ENCODE data around the gene TMEM132C. TPM values are rescaled to one million over a fixed set of nuclear protein-coding genes. Genes with fewer than 3 reads are reported as not detected.

TMEM132C gene
- total and polyA plus RNA-seq, 2 of the 4 experiments (the other 2 are of a cell fraction) = not detected

DNA sequence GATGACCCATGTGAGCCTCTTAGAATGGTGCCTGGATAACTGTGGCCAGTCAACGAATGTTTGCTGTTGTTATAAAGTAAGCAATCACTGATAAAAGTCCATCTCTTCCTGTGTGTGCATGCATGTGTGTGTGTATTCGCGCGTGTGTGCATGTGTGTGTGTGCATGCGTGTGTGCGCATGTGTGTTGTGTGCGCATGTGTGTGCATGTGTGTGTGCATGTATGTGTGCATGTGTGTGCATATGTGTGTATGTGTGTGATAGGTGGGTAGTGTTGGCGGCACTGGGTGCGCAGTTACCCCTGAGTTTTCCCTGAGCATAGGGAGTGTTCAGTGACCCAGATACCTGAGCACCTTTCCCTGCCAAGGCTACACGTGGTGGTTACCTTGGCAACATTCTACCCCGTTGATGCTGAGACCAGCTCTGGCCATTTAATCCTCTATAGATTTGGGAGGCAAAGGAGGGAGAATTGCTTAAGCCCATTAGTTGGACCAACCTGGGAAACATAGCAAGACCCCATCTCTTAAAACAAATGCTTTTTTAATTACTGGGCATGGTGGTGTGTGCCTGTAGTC lies 419.0 kb downstream of the TMEM132C start:
- in situ Hi-C loops (cut with MboI; ENCODE audit: low sequenced_read_pairs) = no loop called here
- no peaks in the 10 kb centered on the region for H3K27me3 ChIP-seq (ENCODE audit: control insufficient read depth, insufficient read depth, low read length)
- 83% methylated on average over 1 of the region's 11 CpGs; no CpG with 5 or more reads in 1 of the 2 experiments for WGBS, 2 experiments (ENCODE audit: extremely low coverage in 2 of 2, insufficient read length in 1 of 2)
- H3K4ac ChIP-seq (ENCODE audit: low read depth, low read length) = no peak overlapping the region
- H3K56ac ChIP-seq (ENCODE audit: extremely low read depth, insufficient read depth, low read length) = no peak overlapping the region
- ChIA-PET POLR2A (ENCODE audit: unreplicated experiment) (no interaction called here), CTCF (no interaction called here)
- H2BK15ac ChIP-seq (ENCODE audit: low read depth, low read length) = no peak overlapping the region
- no peaks in the 10 kb centered on the region for H4K20me1 ChIP-seq (ENCODE audit: insufficient read depth, low read length)
- no peak overlapping the region for H2BK5ac ChIP-seq (ENCODE audit: low read depth, low read length, poor library complexity, severe bottlenecking)
- no peak overlapping the region for H2AK9ac ChIP-seq (replicated peaks; ENCODE audit: low read depth, low read length, poor library complexity)
- H3K9me3 ChIP-seq (ENCODE audit: control insufficient read depth, insufficient read depth, low read length) = peaks cover 39% of the 10 kb centered on the region
- no peak overlapping the region for H3K4me2 ChIP-seq (ENCODE audit: low read depth, low read length)
- no peak overlapping the region for H2AFZ ChIP-seq (replicated peaks; ENCODE audit: low read length, poor library complexity)
- no peak for DNase-seq
- no peaks in the 10 kb centered on the region for H3K4me1 ChIP-seq (ENCODE audit: control insufficient read depth, insufficient read depth, low read length)
- no peak overlapping the region for H3K27ac ChIP-seq (ENCODE audit: insufficient read depth, low read length)
- no peak overlapping the region for H2BK120ac ChIP-seq (ENCODE audit: low read depth, low read length)
- H3K14ac ChIP-seq (replicated peaks; ENCODE audit: low read depth, low read length) = no peak overlapping the region
- H3K79me1 ChIP-seq (ENCODE audit: low read depth in 1 of 2, low read length in 2 of 2) = no peaks in the 10 kb centered on the region
- no peak for TF ChIP-seq MAZ (IDR thresholded peaks at IDR 0.05; ENCODE audit: borderline replicate concordance, low read depth, low read length)
- no peak for TF ChIP-seq MXI1 (IDR thresholded peaks at IDR 0.05; ENCODE audit: borderline replicate concordance, low read depth, low read length)
- TF ChIP-seq FOS (IDR thresholded peaks at IDR 0.05; ENCODE audit: low read depth, low read length) = no peak
- TF ChIP-seq MAFK (IDR thresholded peaks at IDR 0.05; ENCODE audit: low read depth, low read length) = no peak
- TF ChIP-seq, protein P1, sequence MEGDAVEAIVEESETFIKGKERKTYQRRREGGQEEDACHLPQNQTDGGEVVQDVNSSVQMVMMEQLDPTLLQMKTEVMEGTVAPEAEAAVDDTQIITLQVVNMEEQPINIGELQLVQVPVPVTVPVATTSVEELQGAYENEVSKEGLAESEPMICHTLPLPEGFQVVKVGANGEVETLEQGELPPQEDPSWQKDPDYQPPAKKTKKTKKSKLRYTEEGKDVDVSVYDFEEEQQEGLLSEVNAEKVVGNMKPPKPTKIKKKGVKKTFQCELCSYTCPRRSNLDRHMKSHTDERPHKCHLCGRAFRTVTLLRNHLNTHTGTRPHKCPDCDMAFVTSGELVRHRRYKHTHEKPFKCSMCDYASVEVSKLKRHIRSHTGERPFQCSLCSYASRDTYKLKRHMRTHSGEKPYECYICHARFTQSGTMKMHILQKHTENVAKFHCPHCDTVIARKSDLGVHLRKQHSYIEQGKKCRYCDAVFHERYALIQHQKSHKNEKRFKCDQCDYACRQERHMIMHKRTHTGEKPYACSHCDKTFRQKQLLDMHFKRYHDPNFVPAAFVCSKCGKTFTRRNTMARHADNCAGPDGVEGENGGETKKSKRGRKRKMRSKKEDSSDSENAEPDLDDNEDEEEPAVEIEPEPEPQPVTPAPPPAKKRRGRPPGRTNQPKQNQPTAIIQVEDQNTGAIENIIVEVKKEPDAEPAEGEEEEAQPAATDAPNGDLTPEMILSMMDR (conservative IDR thresholded peaks at IDR 0.05; ENCODE audit: low read depth, low read length) = no peak
- TF ChIP-seq RCOR1 (IDR thresholded peaks at IDR 0.05; ENCODE audit: insufficient replicate concordance, low read length) = no peak
- TF ChIP-seq CEBPB (IDR thresholded peaks at IDR 0.05; ENCODE audit: low read depth, low read length) = no peak
- TF ChIP-seq BHLHE40 (IDR thresholded peaks at IDR 0.05; ENCODE audit: low read depth, low read length) = no peak
- TF ChIP-seq RFX5 (IDR thresholded peaks at IDR 0.05; ENCODE audit: low read depth, low read length) = no peak
- no peak for TF ChIP-seq SMC3 (IDR thresholded peaks at IDR 0.05; ENCODE audit: low read depth, low read length)
- no peak for TF ChIP-seq RAD21 (IDR thresholded peaks at IDR 0.05; ENCODE audit: low read length)
- no peak for TF ChIP-seq POLR2A (IDR thresholded peaks at IDR 0.05; ENCODE audit: low read depth, low read length)
- TF ChIP-seq CHD1 (IDR thresholded peaks at IDR 0.05; ENCODE audit: low read depth, low read length) = no peak
- TF ChIP-seq, protein P2, sequence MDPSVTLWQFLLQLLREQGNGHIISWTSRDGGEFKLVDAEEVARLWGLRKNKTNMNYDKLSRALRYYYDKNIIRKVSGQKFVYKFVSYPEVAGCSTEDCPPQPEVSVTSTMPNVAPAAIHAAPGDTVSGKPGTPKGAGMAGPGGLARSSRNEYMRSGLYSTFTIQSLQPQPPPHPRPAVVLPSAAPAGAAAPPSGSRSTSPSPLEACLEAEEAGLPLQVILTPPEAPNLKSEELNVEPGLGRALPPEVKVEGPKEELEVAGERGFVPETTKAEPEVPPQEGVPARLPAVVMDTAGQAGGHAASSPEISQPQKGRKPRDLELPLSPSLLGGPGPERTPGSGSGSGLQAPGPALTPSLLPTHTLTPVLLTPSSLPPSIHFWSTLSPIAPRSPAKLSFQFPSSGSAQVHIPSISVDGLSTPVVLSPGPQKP (IDR thresholded peaks at IDR 0.05; ENCODE audit: borderline replicate concordance, low read depth, low read length) = no peak
- BruUV-seq (replicated peaks) = no TSS peak
- intact Hi-C loops (cut with micrococcal nuclease) = no loop called here
- H3K9ac ChIP-seq (ENCODE audit: low read depth, low read length) = no peak overlapping the region
- dilution Hi-C loops (cut with HindIII; ENCODE audit: low sequenced_read_pairs, unreplicated experiment) = no loop called here
- H3K23ac ChIP-seq (ENCODE audit: low read depth, low read length) = no peak overlapping the region
- H4K5ac ChIP-seq (ENCODE audit: low read depth, low read length) = no peak overlapping the region
- H4K8ac ChIP-seq (ENCODE audit: low read depth in 2 of 2, low read length in 2 of 2) = no peak overlapping the region
- H4K91ac ChIP-seq (ENCODE audit: insufficient read depth, low read depth, low read length) = no peak overlapping the region
- no peak overlapping the region for H3K4me3 ChIP-seq (ENCODE audit: insufficient read depth, low read depth, low read length)
- no peaks in the 10 kb centered on the region for H3K9me1 ChIP-seq (ENCODE audit: insufficient read depth, low read length)
- no peak for ATAC-seq (ENCODE audit: low read depth)
- no peak overlapping the region for H2AK5ac ChIP-seq (ENCODE audit: low read depth, low read length)
- no peak overlapping the region for H2BK20ac ChIP-seq (ENCODE audit: low read depth, low read length)
- no peaks in the 10 kb centered on the region for H3K36me3 ChIP-seq (ENCODE audit: control insufficient read depth, insufficient read depth, low read length)
- no peak overlapping the region for H3K18ac ChIP-seq (ENCODE audit: low read depth, low read length)

All from IMR-90 (cell line).